Astrocyte of the hippocampus (primary cell): ENCODE results near the gene DNAJC25.
"Not testable (repeated sequence)": the region's sequence is repeated elsewhere in the genome, so short reads cannot be mapped to it uniquely, and the experiment has no call there.

Experiments used
- DNase-seq: peaks from one replicate; pipeline ENCODE4 v3.0.0; 2011; ENCODE audit warnings: low read depth, low spot score

Gene DNAJC25

GRCh38 chr9:111631214-111631971 lies at the start of gene DNAJC25:
TSS of gene DNAJC25 (plus strand) at chr9:111631334. CDS start at chr9:111631408, 74 bp downstream.
- peak; percentile 99 for DNase-seq

- peak; percentile 29 for DNase-seq
Measured at GRCh38 chr9:111582888-111583287, 48.2 kb upstream of the DNAJC25 start.

- no peak for DNase-seq
Measured at GRCh38 chr9:111586378-111586777, 44.8 kb upstream of the DNAJC25 start.

- DNase-seq: no peak
Measured at GRCh38 chr9:111588846-111589245, 42.3 kb upstream of the DNAJC25 start.

GRCh38 chr9:111597852-111598732 lies 33.0 kb upstream of the DNAJC25 start:
- peak; percentile 84 for DNase-seq

GRCh38 chr9:111598733-111599091 lies 32.4 kb upstream of the DNAJC25 start:
- DNase-seq: peak; percentile 53

- DNase-seq: peak; percentile 93
Measured at GRCh38 chr9:111599092-111599954, 31.8 kb upstream of the DNAJC25 start, which contains the start of gene PTGR1. TSS of gene PTGR1 (minus strand) at chr9:111599647. CDS start at chr9:111597422, 2,225 bp downstream.

GRCh38 chr9:111599955-111600343 lies 31.2 kb upstream of the DNAJC25 start:
- no peak for DNase-seq

- DNase-seq: peak; percentile 20
Measured at GRCh38 chr9:111601237-111602018, 29.7 kb upstream of the DNAJC25 start.

GRCh38 chr9:111603041-111603440 lies 28.1 kb upstream of the DNAJC25 start:
- no peak for DNase-seq

- DNase-seq: no peak
Measured at GRCh38 chr9:111604054-111604615, 27.0 kb upstream of the DNAJC25 start.

GRCh38 chr9:111605041-111605559 lies 26.0 kb upstream of the DNAJC25 start:
- DNase-seq: no peak

GRCh38 chr9:111610149-111610548 lies 21.0 kb upstream of the DNAJC25 start:
- DNase-seq: no peak

GRCh38 chr9:111610845-111611244 lies 20.3 kb upstream of the DNAJC25 start:
- DNase-seq: no peak

GRCh38 chr9:111613436-111614040 lies 17.6 kb upstream of the DNAJC25 start:
- DNase-seq: no peak

- DNase-seq: peak; percentile 21
Measured at GRCh38 chr9:111615928-111616327, 15.2 kb upstream of the DNAJC25 start.

- DNase-seq: not testable (repeated sequence)
Measured at GRCh38 chr9:111617349-111617748, 13.8 kb upstream of the DNAJC25 start.

GRCh38 chr9:111621895-111622480 lies 9.1 kb upstream of the DNAJC25 start:
- DNase-seq: peak; percentile 37

- DNase-seq: peak; percentile 60
Measured at GRCh38 chr9:111622626-111623025, 8.5 kb upstream of the DNAJC25 start.
